Skeletal muscle satellite cell (primary cell): Measurements from ENCODE around the gene EHMT1.
"Not testable (repeated sequence)": the region's sequence is repeated elsewhere in the genome, so short reads cannot be mapped to it uniquely, and the experiment has no call there.

Source experiments
- H3K27me3 ChIP-seq: 2 replicates; pipeline ENCODE4 v1.7.0; 2013; ENCODE audit warnings: low read length; ENCODE audit not compliant: control insufficient read depth, insufficient read depth
- H3K36me3 ChIP-seq: 2 replicates; pipeline ENCODE4 v1.7.0; 2013; ENCODE audit warnings: mild to moderate bottlenecking, control low read depth, low read length; ENCODE audit not compliant: insufficient read depth
- H3K4me1 ChIP-seq: 2 replicates; pipeline ENCODE4 v1.7.0; 2013; ENCODE audit warnings: low read length; ENCODE audit not compliant: control insufficient read depth, insufficient read depth
- H3K4me2 ChIP-seq: 2 replicates; pipeline ENCODE4 v1.7.0; 2013; ENCODE audit warnings: mild to moderate bottlenecking, low read length
- H3K4me3 ChIP-seq: 2 replicates; pipeline ENCODE4 v1.7.0; 2013; ENCODE audit warnings: low read length
- H3K9ac ChIP-seq: 2 replicates; pipeline ENCODE4 v1.7.0; 2013; ENCODE audit warnings: mild to moderate bottlenecking, low read depth, low read length, moderate library complexity
- H3K9me3 ChIP-seq: replicated peaks from 2 replicates; pipeline ENCODE4 v1.7.0; 2013; ENCODE audit warnings: mild to moderate bottlenecking, control low read depth, low read length

Gene EHMT1

DNA sequence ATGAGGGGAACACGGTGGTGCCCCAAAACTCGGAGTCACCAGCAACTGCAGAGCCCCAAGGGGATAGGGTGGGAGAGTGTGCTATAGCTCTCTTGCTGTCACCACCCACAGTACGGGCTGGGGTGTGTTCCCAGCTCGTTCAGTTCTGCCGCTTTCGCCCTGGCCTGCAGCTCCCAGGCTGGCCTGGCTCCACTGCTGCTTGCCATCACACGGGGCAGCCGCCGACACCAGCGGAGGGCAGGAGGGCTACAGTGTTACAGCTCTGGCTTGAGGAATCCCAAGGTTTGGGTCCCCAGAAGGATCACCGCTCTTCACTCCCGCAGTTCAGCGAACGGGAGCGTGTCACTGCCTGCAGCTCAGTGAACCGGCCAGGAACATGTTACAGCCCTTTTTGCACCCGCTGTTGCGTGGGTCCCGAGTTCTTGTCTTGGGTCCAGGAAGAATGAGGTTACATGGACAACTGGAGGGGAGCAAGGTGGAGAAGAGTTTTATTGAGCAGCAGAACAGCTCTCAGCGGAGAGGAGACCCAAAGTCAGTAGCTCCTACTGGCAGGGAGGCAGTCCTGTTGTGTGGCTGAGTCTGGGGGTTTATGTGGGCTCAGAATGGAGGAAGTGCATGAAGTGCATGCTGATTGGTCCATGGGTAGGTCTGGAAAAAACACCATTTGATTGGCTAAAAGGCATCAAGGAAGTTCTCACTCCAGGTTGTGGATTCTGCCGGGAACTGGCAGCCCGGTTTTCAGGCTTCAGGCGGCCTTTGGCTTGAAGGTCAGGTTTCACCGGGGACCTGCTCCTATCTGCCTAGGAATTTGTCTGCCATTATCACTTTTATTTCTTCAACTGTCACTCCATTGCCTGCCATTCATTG lies 113.4 kb downstream of the EHMT1 start:
- H3K4me2 ChIP-seq, result no peak overlapping the region
- peaks cover 45% of the 10 kb centered on the region for H3K36me3 ChIP-seq
- no peak overlapping the region for H3K9ac ChIP-seq
- H3K9me3 ChIP-seq, result no peaks in the 10 kb centered on the region
- no peaks in the 10 kb centered on the region for H3K27me3 ChIP-seq
- no peak overlapping the region for H3K4me3 ChIP-seq
- no peaks in the 10 kb centered on the region for H3K4me1 ChIP-seq

DNA sequence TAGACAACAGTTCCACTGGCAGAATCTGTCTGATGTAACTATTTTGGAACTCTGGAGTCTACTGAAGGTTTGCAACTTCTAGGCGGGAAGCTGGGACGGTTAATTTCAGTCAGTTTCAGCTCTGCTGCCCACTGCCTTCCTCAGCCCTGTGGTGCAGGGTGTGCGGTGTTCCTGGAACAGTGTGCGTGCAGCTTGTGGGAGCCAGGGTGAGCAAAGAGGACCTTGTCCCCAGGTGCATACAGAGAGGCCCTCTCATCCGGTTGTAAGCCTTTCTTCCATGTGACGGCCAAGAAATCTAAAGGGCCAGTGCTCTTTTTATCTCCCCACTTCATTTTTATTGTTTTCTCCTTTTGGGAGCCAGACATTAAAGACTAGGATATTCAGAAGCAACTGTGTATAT lies 114.6 kb downstream of the EHMT1 start:
- no peak overlapping the region for H3K4me3 ChIP-seq
- H3K36me3 ChIP-seq, result peaks cover 46% of the 10 kb centered on the region
- no peak overlapping the region for H3K9ac ChIP-seq
- H3K27me3 ChIP-seq, result no peaks in the 10 kb centered on the region
- no peaks in the 10 kb centered on the region for H3K4me1 ChIP-seq
- no peak overlapping the region for H3K4me2 ChIP-seq
- H3K9me3 ChIP-seq, result no peaks in the 10 kb centered on the region

DNA sequence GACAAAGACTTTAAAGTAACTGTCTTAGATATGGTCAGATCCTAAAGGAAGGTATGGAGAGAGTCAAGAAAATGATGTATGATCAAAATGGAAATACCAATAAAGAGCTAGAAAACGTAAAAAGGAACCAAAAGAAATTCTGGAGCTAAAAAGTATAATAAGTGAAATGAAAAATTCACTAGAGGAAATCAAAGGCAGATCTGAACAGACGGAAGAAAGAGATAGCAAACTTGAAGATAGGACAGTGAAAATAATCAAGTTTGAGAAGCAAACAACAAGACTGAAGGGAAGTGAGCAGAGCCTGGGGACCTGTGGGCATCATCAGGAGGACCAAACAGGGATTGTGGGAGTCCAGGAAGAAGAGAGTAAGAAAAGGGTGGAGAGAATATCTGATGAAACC lies 115.4 kb downstream of the EHMT1 start:
- no peaks in the 10 kb centered on the region for H3K4me1 ChIP-seq
- no peaks in the 10 kb centered on the region for H3K27me3 ChIP-seq
- no peak overlapping the region for H3K4me2 ChIP-seq
- no peak overlapping the region for H3K4me3 ChIP-seq
- H3K9ac ChIP-seq, result no peak overlapping the region
- no peaks in the 10 kb centered on the region for H3K9me3 ChIP-seq
- H3K36me3 ChIP-seq, result peaks cover 40% of the 10 kb centered on the region

DNA sequence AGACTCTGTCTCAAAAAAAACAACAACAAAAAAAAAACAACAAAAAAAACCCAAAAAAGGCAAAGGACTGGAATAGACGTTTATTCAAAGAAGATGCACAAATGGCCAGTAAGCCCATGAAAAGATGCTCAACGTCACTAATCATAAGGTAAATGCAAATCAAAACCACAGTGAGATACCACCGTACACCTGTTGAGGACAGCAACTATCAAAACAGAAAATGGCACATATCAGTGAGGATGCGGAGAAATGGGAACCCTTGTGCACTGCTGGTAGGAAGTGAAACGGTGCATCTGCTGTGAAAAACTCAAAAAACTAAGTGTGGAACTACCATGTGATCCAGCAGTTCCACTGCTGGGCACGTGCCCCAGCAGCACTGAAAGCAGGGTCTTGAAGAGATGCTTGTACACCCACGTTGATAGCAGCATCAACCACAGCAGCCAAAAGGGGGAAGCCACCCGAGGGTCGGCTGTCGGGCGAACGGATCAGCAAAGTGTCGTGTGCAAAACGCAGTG lies 119.4 kb downstream of the EHMT1 start:
- H3K4me2 ChIP-seq, H3K9ac ChIP-seq, H3K27me3 ChIP-seq, H3K4me1 ChIP-seq, H3K4me3 ChIP-seq, H3K9me3 ChIP-seq: not testable (repeated sequence)
- peaks cover 20% of the 10 kb centered on the region for H3K36me3 ChIP-seq

DNA sequence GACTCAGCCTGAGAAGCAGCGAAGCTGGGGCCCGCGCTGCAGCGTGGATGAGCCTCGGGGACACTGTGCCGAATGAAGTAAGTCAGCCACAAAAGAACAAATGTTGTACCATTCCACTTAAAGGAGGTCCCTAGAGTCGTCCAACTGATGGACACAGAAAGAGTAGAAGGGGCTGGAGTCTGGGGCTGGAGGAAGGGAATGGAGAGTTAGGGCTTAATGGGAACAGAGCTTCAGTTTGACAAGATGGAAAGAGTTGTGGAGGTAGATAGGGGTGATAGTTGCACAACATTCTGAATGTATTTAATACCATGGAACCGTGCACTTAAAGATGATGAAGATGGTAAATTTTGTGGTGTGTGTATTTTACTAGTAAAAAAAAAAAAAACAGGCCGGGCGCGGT lies 119.9 kb downstream of the EHMT1 start:
- Histone ChIP-seq H3K27me3 (no peaks in the 10 kb centered on the region), H3K9ac (no peak overlapping the region), H3K4me2 (no peak overlapping the region), H3K4me3 (no peak overlapping the region), H3K36me3 (peaks cover 22% of the 10 kb centered on the region), H3K4me1 (peaks cover 7% of the 10 kb centered on the region), H3K9me3 (no peaks in the 10 kb centered on the region)

DNA sequence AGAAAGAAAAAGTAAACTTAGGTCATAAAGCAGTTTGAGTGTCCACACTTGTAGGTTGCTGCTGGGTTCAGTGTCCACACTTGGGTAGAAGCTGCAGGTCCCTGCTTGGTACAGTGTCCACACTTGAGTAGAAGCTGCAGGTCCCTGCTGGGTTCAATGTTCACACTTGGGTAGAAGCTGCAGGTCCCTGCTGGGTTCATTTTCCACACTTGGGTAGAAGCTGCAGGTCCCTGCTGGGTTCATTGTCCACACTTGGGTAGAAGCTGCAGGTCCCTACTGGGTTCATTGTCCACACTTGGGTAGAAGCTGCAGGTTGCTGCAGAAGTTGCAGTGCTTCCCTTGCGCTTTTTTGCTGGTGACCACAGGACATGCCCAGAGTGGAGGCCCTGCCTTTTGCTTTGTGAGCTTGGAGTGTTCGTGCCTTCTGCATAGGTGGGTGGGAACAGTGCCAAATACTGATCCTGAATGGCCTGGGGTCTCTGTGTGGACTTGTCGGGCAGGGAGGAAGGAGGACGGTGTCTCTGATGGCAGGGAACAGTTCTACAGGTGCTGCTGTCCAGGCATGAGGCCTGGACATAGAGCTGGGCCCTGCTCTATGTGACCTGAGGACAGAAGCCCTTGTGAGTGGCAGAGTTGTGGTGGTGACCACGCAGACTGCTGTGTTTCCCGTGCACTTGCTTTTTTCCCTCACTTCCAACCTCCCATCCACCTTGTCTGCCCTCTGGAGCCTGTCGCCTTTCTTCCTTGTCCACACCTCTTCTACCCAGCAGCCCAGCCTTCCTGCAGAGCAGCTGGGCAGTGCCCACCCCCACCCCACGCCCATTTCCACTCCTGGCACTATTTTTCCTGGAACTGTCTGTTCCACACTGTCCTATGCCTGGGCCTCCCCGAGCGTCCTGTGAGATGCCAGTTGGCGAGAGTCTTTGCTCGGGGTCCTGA lies 120.8 kb downstream of the EHMT1 start:
- Histone ChIP-seq H3K27me3 (no peaks in the 10 kb centered on the region), H3K4me1 (peaks cover 7% of the 10 kb centered on the region), H3K9me3 (no peaks in the 10 kb centered on the region), H3K4me2 (no peak overlapping the region), H3K4me3 (no peak overlapping the region), H3K9ac (no peak overlapping the region), H3K36me3 (peaks cover 29% of the 10 kb centered on the region)

DNA sequence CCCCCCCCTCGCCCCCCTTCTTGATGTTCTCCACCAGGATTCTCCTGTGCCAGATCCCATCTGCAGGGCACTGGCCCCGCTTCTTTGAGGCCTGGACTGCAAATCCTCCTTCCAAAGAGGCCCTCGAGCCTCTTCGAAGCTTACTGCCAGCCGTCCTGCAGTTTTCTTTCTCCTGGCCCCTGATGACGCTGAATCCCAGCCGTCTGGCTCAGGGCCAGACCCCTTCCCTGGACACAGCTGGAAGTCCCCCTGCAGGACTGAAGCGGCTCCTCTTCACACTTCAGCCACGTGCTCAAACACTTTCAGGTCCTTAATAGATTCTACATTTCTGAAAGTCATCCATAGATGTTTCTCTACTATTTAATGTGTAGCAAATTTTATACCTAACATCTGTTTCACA lies 121.5 kb downstream of the EHMT1 start:
- no peak overlapping the region for H3K4me2 ChIP-seq
- no peaks in the 10 kb centered on the region for H3K27me3 ChIP-seq
- peaks cover 30% of the 10 kb centered on the region for H3K36me3 ChIP-seq
- H3K4me3 ChIP-seq, result no peak overlapping the region
- H3K9me3 ChIP-seq, result no peaks in the 10 kb centered on the region
- peaks cover 7% of the 10 kb centered on the region for H3K4me1 ChIP-seq
- no peak overlapping the region for H3K9ac ChIP-seq

DNA sequence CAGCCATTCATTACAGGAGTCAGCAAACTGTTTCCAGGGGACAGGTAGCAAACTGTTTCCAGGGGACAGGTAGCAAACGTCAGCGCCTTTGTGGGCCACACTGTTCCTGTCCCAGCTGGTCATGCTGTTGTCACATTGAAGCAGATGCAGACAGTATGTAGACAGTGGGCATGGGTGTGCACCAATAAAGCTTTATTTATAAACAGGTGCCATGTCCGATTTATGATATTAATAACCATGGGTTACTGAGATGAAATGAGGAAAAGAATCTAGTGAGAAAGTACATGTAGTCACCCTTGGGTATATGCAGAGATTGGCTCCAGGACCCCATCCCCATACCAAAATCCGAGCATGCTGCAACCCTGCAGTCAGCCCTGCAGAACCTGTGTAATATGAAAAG lies 122.5 kb downstream of the EHMT1 start:
- peaks cover 15% of the 10 kb centered on the region for H3K4me1 ChIP-seq
- no peak overlapping the region for H3K9ac ChIP-seq
- no peak overlapping the region for H3K4me2 ChIP-seq
- no peaks in the 10 kb centered on the region for H3K9me3 ChIP-seq
- no peak overlapping the region for H3K4me3 ChIP-seq
- no peaks in the 10 kb centered on the region for H3K27me3 ChIP-seq
- peaks cover 30% of the 10 kb centered on the region for H3K36me3 ChIP-seq

DNA sequence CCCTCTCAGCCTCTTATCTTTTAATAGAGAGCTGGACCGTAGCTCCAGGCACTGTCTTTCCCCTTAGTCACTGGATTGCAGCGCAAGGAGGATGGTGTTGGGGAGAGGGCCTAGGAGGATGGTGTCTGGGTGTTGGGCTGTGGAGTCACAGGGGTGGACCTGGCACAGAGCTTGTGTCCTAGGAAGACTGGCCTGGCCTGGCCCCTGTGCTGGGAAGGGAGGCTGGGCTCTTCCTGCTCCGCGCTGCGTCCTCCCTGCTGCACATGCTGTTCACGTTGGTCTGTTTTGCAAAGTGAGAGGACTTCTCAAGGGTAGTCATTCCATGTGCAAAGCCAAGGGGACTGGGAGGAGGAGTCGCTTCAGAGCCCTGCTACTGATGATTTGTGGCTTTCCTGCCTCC lies 123.9 kb downstream of the EHMT1 start:
- Histone ChIP-seq H3K9me3 (no peaks in the 10 kb centered on the region), H3K9ac (no peak overlapping the region), H3K4me1 (peaks cover 15% of the 10 kb centered on the region), H3K27me3 (no peaks in the 10 kb centered on the region), H3K36me3 (peaks cover 36% of the 10 kb centered on the region), H3K4me3 (no peak overlapping the region), H3K4me2 (no peak overlapping the region)

DNA sequence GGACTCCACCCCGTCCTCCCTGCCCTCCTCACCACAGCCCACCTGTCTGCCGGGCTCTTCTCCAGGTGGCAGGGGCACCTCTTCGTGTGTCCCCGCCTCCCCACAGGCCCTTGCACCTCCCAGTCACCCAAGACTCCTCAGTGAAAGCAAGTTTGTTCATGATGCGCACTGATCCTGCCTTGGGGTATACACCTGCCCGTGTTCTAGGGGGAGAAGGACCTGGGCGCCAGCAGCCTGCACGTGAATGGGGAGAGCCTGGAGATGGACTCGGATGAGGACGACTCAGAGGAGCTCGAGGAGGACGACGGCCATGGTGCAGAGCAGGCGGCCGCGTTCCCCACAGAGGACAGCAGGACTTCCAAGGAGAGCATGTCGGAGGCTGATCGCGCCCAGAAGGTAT lies 124.9 kb downstream of the EHMT1 start:
- peaks cover 44% of the 10 kb centered on the region for H3K36me3 ChIP-seq
- no peaks in the 10 kb centered on the region for H3K9me3 ChIP-seq
- peaks cover 15% of the 10 kb centered on the region for H3K4me1 ChIP-seq
- H3K9ac ChIP-seq, result no peak overlapping the region
- H3K27me3 ChIP-seq, result no peaks in the 10 kb centered on the region
- H3K4me3 ChIP-seq, result no peak overlapping the region
- no peak overlapping the region for H3K4me2 ChIP-seq

DNA sequence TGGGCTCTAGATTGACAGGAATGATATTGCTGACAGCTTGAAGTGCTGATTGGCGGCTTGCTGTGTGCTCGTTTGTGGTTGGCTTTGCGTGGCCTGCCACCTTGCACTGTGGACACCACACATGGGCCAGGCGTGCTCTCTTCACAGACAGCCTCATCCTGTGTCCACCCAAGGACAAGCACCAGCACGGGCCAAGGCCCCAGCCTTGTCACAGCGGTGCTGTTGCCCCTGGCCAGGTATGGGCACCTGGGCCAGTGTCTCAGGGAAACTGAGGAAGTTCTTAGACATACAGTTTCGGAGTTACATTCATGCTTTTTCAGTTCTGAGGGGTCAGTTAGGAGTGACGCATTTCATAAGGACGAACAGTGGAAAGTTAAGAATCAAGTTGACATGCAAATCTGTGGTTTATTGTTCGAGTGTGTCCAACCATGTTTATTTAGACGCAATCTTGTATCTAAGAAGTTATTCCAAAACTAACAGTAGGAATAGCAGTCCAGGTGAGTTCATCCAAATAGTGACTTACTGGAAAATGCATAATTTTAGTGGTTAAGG lies 125.9 kb downstream of the EHMT1 start:
- H3K4me2 ChIP-seq, result no peak overlapping the region
- H3K27me3 ChIP-seq, result no peaks in the 10 kb centered on the region
- H3K4me3 ChIP-seq, result no peak overlapping the region
- H3K9me3 ChIP-seq, result no peaks in the 10 kb centered on the region
- peaks cover 44% of the 10 kb centered on the region for H3K36me3 ChIP-seq
- no peak overlapping the region for H3K9ac ChIP-seq
- peaks cover 14% of the 10 kb centered on the region for H3K4me1 ChIP-seq
